ENCODE results near the gene KMT2A.

KMT2A gene

GRCh38 chr11:118435290-118435892 is 901 bp upstream of the KMT2A start:
- no peak for TF ChIP-seq CTCF (IDR thresholded peaks at IDR 0.05; ENCODE audit: control insufficient read depth, insufficient read depth, low read depth, low read length, missing control alignments)
- peak overlapping the region; percentile 42 for H3K4me3 ChIP-seq (ENCODE audit: control insufficient read depth, low read depth, low read length)
- no peak for DNase-seq (ENCODE audit: low read depth)

- TF ChIP-seq CTCF (IDR thresholded peaks at IDR 0.05; ENCODE audit: control insufficient read depth, insufficient read depth, low read depth, low read length, missing control alignments) = no peak
- H3K4me3 ChIP-seq (ENCODE audit: control insufficient read depth, low read depth, low read length) = peak overlapping the region; percentile 91
- no peak for DNase-seq (ENCODE audit: low read depth)
Observed at GRCh38 chr11:118436639-118437207, 431 bp downstream of the KMT2A start.

GRCh38 chr11:118437208-118438125 is 1.2 kb downstream of the KMT2A start:
- no peak for TF ChIP-seq CTCF (IDR thresholded peaks at IDR 0.05; ENCODE audit: control insufficient read depth, insufficient read depth, low read depth, low read length, missing control alignments)
- no peak for DNase-seq (ENCODE audit: low read depth)

GRCh38 chr11:118438314-118438931 is 2.1 kb downstream of the KMT2A start:
- no peak for TF ChIP-seq CTCF (IDR thresholded peaks at IDR 0.05; ENCODE audit: control insufficient read depth, insufficient read depth, low read depth, low read length, missing control alignments)
- peak; percentile 59 for DNase-seq (ENCODE audit: low read depth)
- H3K4me3 ChIP-seq (ENCODE audit: control insufficient read depth, low read depth, low read length) = peak overlapping the region; percentile 91

More at GRCh38 chr11:118437208-118438125, 1.2 kb downstream of the KMT2A start:
- peak overlapping the region; percentile 91 for H3K4me3 ChIP-seq (ENCODE audit: control insufficient read depth, low read depth, low read length)

- H3K4me3 ChIP-seq (ENCODE audit: control insufficient read depth, low read depth, low read length) = no peak overlapping the region
- DNase-seq (ENCODE audit: low read depth) = no peak
- TF ChIP-seq CTCF (IDR thresholded peaks at IDR 0.05; ENCODE audit: control insufficient read depth, insufficient read depth, low read depth, low read length, missing control alignments) = no peak
Observed at GRCh38 chr11:118439646-118440045, 3.4 kb downstream of the KMT2A start.

- TF ChIP-seq CTCF (IDR thresholded peaks at IDR 0.05; ENCODE audit: control insufficient read depth, insufficient read depth, low read depth, low read length, missing control alignments) = no peak
- no peak for DNase-seq (ENCODE audit: low read depth)
- H3K4me3 ChIP-seq (ENCODE audit: control insufficient read depth, low read depth, low read length) = no peak overlapping the region
Observed at GRCh38 chr11:118441770-118442275, 5.5 kb downstream of the KMT2A start.

Measured in AG09309 (cell line).